NK-92 treated with Interleukin-12 subunit alpha and Interleukin-12 subunit beta, amount 100 ng/mL, for 24 hours (cell line): ENCODE results near the gene IRAK3.
"Not testable (repeated sequence)": the region's sequence is repeated elsewhere in the genome, so short reads cannot be mapped to it uniquely, and the experiment has no call there.

Source experiments
- DNase-seq: peaks from one replicate; lab custom pipeline; 2025; lab: John Stamatoyannopoulos, UW

Gene IRAK3

DNA sequence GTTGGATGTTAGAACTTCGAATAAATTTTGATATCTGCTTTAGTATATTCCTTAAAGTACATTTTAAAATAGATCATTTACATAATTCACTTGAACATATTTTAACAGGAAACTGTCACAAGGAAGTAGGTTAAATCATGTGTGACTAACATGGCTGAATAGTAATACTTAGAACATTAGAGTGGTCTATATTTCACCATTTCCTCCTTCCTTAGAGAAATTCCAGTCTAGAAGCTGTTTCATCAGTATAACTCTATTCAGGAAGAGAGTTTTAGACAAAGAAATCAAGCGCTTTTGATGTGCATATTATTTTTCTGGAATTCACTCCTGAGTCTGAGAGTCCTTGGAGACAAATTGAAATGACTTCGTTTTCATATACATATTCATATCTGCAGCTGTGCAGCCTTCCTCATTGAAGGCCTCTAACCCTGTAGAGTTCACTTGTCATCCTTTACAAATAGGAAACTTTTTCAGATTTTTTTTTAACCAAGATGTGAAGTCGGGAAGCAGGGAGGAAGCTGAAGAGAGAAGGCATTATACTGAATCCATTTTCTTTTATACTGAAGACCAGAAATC, 28.4 kb downstream of the IRAK3 start:
- no peak for DNase-seq

DNA sequence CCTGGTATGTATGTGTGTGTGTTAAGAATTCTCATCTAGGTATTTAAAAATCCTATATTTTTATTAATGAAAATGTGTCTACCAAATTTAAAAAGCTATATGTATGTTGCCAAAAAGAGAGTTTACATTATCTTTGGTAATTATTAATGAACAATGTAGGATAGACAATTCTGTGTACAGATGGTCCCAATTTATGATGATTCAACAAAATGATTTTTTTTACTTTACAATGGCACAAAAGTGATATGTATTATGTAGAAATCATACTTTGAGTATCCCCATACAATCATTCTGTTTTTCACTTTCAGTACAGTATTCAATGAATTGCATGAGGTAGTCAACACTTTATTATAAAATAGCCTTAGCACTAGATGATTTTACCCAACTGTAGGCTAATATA, 39.4 kb downstream of the IRAK3 start:
- no peak for DNase-seq

DNA sequence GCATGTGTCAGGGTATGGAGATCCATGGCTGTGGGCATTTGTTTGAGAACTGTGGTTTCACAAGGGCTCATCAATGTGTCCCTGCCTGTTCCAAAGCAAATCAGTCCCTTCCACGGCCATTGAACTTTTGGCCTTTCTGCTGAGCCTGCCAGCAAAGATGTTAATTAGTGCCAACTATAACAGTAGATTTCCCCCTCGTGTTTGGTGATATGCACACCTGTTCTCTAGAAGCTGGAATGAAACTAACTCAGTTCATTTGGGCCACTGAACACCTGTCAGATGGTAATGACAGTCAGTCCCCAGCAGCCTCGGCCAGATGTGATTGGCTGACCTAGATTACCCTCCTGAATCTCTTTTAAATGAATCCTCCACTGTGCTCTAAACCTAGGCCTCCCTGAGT, 43.2 kb downstream of the IRAK3 start:
- no peak for DNase-seq

DNA sequence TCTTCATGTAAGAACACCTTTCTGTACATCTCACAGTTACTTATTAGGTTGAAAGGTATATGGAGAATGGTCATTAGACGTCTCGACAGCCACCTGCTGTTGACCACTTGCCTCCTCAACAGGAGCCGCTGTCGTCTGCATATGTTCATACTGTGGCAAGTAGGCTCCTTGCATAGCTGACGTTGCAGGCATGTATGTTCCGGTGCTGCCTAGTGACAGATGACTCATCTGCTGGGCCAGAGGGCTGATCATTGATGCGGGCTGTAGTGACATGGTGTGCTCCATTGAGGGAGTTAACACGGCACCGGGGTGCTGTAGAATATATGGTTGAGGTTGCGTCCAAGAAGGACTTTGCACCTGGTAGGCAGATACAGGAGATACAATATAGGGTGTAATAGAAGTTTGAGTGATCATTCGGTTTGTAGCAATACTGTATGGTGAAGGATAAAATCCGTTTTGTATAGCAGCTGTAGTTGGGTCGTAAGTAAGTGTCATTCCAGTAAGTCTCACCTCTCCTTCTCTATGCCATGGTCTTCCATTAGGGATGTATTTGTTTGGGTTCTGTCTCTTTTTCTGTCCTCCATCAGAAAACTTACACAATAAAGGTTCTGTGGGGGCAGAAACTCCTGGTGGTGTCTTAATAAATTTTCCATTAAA, 45.2 kb downstream of the IRAK3 start:
- DNase-seq = not testable (repeated sequence)

DNA sequence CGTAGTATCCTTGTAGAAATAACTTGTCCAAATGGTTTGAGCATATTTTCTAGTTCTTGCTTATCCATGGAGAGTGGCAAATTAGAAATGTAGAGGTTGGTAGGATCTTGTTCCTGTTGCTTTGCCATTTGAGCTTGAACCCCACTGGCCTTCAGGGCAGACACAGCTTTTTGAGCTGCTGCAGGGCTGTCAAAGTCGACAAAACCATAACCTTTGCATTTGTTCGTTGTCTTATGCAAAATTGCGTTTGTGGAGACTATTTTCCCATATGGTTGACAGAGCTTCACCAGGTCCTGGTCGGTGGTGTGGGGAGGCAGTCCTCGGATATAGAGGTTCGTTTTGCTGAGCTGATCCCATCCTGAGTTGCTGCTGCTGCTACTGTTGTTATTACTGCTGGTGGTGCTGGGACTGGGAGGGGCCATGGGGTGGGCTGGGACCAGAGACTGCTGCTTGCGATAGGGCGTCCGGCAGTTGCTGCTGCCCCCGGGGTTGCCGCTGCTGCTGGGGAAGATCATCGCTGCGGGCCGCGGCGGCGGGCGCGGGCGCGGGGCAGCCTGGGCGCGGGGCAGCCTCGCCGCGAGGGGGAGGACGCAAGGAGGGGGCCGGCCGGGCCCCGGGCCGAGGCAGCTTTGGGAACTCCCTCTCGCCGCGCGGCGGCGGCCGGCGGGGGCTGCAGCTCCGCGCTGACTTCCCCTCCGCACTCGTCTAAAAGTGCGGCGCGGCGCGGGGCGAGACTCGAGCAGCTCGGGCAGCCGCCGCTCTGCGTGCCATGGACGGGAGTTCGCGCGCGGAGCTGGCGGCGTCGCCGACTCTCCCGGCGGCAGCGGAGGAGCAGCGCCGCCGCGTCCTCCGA, 46.0 kb downstream of the IRAK3 start:
- DNase-seq = not testable (repeated sequence)

DNA sequence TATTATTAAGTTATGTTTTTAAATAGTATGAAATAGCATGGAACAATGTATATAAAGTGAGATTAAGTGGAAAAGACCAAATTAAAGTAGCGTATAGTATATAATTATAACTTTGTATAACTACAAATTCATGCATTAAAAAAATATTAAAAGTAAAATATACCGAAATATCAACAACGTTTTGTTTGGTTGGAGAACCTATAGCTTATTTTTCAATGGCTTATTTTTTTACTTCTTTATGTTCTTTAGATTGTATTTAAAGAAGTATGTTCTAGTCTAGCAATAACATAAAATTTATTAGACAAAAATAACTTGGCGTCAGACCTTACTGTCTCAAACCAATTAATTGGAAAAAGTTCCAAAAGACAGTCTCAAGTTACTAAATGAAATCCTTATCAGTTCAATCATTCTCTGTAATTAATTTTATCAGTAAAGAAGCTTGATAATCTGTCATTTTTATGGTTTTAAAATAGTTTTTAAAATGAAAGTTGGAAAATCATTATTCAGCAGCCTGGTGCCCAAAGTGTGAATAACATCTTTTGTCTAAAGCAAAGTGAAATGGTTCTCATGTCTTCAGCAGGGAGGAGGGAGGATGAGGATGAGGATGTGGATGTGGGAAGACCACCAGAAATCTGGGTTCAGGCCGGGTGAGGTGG, 46.7 kb downstream of the IRAK3 start:
- no peak for DNase-seq

DNA sequence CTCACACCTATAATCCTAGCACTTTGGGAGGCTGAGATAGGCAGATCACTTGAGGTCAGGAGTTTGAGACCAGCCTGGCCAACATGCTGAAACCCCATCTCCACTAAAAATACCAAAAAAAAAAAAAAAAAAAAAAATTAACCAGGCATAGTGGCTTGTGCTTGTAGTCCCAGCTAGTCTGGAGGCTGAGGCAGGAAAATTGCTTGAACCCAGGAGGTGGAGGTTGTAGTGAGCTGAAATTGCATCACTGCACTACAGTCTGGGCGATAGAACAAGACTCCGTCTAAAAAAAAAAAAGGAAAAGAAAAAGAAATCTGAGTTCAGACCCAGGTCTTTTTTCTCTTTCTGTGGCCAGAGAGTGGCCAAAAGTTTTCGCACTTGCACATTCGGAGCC, 47.3 kb downstream of the IRAK3 start:
- not testable (repeated sequence) for DNase-seq

DNA sequence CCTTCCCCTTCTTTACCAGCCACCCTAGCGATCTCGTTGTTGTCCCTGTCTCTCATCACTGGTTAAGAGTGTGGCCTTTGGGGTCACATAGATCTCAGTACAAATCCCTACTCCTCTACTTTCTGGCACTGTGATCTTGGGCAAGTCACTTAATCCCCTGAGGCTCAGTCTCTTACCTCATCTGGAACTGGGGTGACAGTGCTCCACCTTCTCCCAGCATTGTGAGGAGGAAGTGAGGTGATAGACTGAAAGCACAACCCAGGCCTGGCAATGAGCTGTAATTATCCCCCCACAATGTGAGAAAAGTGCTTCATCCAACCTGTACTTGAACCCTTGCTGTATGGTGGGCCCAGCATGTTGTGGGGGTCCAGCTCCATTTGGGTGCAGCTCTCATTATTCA, 48.0 kb downstream of the IRAK3 start:
- no peak for DNase-seq

DNA sequence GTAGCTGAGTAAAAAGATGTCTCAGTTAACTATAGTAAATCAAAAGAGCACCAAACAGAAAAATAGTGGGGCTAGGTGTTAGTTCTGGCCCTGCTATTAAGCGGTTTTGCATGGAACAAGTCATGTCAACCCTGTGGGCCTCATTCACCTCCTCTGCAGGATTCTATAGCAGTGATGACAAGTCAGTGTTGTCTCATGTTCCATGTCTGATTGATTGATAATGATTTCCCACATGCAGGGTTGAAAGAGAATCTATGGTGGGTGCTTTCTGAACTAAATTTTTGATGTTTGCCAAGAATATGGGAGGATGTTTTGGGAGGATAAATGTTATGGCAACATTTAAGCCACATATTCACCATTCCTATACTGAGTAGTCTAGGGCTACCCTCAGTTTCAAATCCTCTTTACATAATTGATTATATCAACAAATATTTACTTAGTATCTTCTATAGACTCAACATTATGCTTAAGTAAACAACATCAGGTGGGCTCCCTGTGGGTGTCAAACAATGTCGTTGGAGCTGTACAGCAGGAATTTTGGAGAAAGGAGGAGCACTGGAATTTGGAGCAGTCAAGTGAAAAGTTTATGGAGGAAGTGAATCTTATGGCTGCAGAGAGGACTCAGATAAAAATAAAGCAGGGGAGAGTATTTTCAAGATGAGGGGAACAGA, 48.6 kb downstream of the IRAK3 start:
- DNase-seq = no peak

DNA sequence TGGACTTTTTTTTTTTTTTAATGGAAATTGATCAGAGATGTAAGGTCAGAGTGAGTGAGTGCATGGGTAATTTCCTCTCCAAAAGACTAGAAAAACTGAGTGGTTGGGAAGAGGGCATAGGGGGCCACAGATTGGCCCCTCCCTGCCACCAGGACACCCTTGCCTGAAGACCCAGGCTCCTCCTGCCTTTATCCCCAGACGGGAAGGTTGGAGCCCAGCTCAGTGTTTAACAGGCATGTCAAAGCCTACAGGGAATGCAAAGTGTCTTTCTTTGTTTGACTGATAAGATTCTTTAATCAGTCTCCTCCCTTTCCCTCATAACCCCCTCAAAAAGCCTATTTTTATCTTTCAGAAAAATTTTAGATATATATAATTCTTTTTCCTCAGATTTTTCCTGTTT, 50.3 kb downstream of the IRAK3 start:
- no peak for DNase-seq

DNA sequence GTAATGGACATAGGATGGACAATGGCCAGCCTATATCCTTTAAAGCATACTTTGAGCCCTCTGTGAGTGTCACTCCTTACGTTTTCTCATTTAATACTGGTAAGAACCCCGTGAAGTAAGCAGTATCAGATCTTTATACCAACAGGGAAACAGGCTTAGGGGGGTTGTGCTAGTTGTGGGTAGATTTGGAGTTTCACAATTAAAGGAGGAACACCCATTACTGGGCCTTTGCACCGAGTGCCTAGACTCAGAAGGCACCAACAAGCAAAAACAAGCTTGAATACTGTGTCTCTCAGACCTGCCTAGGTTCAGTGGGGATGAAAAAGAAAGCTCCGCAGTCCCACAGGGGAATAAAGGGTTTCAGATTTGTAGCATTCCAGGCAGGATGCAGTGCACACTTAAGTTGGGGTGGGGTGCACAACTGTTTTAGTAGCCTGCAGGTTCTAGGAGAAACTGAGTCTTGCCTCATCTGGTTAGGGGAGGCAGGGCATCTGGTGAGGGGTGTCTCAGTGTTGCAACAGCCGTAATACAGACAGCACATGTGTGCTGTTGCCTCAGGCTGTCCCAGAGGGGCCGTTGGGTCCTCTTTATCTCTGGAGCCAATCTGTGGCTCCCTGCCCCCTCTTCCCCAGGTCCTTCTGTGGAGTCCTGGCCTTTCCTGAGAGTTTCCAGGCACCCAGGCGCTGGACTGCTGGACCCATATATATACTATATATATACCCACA, 51.2 kb downstream of the IRAK3 start:
- no peak for DNase-seq

DNA sequence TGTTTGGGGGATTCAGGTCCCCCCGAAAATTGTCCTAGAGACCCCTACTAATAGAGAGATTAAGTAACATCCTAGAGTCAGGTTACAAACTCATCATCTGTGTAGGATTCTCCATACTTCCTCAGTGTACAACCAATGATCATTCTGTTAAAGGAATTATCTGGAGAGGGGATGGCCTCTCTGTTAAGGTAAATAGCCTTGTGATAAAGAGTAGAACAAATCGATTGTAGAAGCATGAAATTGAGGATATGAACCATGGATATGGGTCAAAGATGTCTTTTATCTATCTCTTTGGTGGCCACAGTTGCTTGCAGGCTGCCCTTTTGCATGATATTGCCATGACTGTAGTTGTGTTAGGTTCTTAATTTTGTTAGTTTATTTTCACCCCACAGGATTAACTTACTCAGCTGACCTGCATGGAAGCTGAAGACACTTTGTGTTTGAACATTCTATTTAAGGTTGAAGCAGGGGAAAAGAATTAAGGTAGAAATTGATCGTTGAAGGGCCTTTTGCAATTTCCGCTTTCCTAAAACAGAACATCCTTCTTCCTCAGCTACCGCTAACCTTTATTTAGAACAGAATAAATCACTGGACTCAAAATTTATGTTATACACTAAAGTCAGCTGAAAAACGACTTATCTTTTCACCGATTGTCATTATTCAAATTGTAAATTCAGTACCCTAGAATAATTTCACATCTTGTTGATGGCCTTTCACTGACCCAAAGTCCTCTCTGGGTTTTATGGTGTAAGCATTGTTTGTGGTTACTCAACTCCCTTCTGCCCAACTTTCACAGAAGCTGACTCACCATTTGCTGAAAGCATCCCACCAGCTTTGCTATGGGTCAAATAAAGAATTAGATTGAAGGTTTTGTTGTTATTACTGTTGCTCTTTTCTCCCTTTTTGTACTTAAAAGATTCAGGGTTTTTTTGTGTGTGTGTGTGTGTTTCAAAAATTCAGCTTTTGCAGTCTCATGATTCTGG, 52.3 kb downstream of the IRAK3 start:
- DNase-seq = peak; percentile 7

DNA sequence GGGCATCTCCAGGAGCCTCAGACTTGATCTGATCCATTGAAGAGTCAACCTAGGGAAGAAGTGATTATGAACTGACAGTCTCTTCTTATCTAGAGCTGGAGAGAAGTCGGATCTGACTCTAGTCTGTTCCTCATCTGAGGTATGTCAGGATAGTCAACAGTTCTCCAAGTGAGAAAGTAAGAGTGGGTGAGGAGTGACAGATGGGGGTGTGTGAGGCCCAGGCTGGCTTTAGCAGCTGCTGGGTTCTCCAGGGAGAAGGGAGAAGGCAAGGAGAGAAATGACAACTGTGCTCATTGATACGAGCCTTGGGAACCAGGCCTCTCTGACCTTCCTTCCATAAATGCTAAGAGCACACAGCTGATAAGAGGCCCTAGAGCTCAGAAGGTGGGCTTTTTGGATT, 53.3 kb downstream of the IRAK3 start:
- no peak for DNase-seq

DNA sequence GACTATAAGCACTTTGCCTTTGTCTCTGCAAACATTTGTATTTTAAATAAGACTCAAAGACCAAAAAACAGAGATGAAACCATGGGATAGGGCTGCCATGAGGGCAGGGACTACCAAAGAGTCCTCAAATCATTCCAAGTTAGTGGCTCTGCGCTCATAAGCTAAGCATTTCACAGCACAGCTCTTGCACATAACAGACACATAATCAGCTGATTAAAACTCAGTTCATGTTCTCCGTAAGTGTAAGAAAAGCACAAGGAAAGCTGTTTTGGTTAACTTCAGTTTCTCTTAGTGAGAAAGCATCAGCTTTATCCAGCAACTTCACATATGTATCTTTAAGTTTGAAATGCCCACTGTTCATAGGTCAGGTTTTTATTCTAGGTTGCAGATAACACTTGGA, 54.9 kb downstream of the IRAK3 start:
- DNase-seq = no peak

DNA sequence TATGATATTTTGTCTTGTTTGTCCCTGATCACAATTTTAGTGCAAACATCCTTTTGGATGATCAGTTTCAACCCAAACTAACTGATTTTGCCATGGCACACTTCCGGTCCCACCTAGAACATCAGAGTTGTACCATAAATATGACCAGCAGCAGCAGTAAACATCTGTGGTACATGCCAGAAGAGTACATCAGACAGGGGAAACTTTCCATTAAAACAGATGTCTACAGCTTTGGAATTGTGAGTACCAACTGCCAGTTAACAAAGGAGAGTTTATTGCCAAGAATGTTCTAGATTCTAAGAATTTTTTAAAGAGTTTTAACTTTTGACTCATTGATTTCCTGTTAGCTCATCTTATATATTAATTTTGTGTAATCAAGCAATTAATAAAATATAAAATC, 55.4 kb downstream of the IRAK3 start:
- DNase-seq = no peak

DNA sequence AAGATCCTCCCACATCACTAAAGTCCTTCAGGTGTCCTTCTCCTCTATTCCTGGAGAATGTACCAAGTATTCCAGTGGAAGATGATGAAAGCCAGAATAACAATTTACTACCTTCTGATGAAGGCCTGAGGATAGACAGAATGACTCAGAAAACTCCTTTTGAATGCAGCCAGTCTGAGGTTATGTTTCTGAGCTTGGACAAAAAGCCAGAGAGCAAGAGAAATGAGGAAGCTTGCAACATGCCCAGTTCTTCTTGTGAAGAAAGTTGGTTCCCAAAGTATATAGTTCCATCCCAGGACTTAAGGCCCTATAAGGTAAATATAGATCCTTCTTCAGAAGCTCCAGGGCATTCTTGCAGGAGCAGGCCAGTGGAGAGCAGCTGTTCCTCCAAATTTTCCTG, 58.7 kb downstream of the IRAK3 start:
- DNase-seq = no peak

DNA sequence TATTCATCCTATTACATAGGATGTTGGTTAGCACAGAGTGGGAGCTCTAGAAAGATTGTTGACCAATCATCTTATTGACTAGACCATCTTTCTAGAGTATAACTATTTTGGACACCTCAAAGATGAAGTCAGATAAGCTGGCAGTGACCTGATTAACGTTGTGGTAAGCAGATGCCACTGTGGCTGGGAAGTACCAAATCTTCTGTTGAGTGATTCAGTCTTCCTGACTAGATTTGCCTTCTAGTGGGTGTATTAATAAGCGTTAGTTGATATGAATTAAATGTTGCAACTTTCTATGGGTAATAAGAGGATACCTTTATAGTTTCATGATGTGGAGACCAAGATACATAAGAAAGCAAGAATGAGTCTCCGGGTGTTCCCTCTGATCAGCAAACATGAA, 62.0 kb downstream of the IRAK3 start:
- DNase-seq = peak; percentile 8

DNA sequence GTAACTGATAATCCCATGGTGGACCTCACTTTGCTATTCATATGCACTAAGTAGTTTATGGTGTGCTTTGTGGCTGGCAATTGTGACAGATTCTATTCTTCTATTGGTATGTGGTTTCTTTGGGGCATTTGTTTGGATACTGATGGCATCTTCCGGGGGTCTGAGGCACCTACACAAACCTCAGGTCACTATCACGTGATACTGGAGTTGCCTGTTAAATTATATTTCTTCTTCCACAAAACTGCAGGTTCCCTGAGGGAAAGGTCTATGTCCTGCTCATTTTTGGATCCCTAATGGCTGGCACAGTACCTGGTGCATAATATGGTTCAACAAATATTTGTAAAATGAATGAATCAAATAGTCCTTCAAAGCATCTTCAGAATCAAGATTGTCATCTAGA, 63.8 kb downstream of the IRAK3 start:
- DNase-seq = no peak

DNA sequence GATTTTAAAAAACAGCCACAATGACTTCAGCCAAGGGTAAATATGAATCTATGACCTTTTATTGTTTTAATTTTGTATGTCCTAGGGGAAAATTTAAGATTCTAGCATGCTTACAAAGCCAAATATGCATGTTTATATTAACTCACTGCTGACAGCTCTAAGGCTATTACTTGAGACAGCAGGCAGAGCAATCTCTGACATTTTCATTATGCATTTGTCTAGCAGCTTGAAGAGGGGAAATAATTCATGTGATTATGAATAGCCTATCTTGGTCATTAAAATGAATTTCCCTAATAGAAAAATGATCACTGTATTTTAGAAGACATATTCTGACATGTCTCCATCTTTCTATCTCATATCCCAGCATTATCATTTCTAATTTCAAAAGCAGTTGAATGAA, 66.7 kb downstream of the IRAK3 start:
- no peak for DNase-seq

DNA sequence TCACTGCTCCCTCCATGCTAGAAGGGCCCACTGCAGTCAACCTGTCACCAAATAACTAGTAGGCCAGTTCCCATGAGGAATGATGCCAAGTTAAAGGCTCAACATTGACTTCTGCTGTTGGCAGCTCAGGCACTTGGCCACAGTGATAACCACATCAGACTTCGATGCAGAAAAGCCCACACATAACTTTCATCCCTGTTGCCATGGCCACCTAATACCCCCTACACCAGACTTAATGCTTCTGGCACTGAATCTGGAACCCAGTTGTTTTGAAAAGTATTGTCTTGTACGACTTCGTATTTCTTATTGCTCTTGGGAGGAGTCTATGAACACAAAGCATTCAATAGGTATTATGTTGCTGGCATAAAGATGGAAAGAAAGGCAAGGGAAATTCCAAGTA, 69.0 kb downstream of the IRAK3 start:
- DNase-seq = no peak
